ENCODE results near the gene LIME1.

DNA sequence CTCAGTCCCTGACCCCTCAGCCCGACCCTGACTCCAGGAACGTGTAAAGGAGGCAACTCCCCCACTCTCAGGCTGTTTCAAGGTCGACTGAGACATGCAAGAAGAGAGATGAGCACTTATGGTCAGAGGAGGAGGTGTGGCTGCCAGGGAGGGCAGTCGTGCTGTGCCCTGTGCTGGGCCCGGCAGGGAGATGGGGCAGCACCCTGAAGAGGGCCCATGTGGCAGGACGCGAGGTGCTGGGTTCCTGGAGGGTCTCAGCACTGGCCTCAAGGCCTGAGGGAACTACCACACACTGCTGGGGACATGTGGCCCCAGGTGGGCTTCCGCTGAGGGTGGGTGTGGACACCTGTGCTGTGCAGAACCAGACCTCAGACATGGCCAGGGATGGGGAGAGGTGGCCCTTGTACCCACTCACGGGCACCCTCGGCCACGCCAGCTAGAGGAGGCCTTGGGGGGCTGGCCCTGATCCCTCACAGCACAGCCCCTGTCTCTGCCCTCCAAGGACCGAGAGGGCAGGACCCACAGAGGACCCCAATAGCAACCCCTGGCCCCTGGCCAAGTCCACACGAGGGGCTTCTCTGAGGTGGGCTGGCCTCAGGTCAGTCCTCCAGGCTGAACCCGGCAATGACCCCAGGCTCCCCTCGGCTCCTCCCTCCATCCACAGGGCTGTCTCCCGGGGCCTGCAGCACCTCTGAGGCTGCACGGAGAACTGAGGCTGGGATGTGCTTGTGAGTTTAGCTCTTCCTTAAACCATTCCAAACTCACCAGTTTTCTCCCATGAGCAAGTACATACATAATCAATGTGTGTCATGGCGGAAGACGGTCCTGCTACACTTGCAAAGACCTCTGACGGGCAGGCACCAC is 11.8 kb downstream of the LIME1 start:
- TF ChIP-seq, protein P1, sequence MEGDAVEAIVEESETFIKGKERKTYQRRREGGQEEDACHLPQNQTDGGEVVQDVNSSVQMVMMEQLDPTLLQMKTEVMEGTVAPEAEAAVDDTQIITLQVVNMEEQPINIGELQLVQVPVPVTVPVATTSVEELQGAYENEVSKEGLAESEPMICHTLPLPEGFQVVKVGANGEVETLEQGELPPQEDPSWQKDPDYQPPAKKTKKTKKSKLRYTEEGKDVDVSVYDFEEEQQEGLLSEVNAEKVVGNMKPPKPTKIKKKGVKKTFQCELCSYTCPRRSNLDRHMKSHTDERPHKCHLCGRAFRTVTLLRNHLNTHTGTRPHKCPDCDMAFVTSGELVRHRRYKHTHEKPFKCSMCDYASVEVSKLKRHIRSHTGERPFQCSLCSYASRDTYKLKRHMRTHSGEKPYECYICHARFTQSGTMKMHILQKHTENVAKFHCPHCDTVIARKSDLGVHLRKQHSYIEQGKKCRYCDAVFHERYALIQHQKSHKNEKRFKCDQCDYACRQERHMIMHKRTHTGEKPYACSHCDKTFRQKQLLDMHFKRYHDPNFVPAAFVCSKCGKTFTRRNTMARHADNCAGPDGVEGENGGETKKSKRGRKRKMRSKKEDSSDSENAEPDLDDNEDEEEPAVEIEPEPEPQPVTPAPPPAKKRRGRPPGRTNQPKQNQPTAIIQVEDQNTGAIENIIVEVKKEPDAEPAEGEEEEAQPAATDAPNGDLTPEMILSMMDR (IDR thresholded peaks at IDR 0.05): no peak
- TF ChIP-seq EZH2phosphoT487 (IDR thresholded peaks at IDR 0.05): no peak
- no peak for TF ChIP-seq EZH2 (IDR thresholded peaks at IDR 0.05)
